ENCODE measurements around the gene TRAF1. TPM values are rescaled to one million over a fixed set of nuclear protein-coding genes. Genes with fewer than 3 reads are reported as not detected.

The TRAF1 gene
- total RNA-seq, 2 experiments from 2014 or later: 80.6 to 85.0 TPM

GRCh38 chr9:120929229-120929791 is 2.7 kb upstream of the TRAF1 start:
- no peaks in the 10 kb centered on the region for H3K27me3 Mint-ChIP-seq (ENCODE audit: low read depth)

GRCh38 chr9:120928483-120929228 is 2.1 kb upstream of the TRAF1 start:
- H3K27me3 Mint-ChIP-seq (ENCODE audit: low read depth): no peaks in the 10 kb centered on the region
- H3K27ac Mint-ChIP-seq: peak overlapping the region; percentile 99
- H3K9me3 Mint-ChIP-seq: no peaks in the 10 kb centered on the region
- H3K4me1 Mint-ChIP-seq (ENCODE audit: low read depth): peaks cover 73% of the 10 kb centered on the region
- CTCF ChIA-PET: interaction anchor here (0.6 to 1.8 kb wide), 3 partner anchors 11 to 60 kb away, joined by 3 to 6 read pairs (median 3); no protein-coding TSS in a partner anchor
- H3K36me3 Mint-ChIP-seq (ENCODE audit: low read depth): peaks cover 34% of the 10 kb centered on the region
- intact Hi-C loops (cut with micrococcal nuclease): no loop called here
- H3K4me3 Mint-ChIP-seq: peak overlapping the region; percentile 92
- DNase-seq: peak; percentile 85

More at GRCh38 chr9:120929229-120929791, 2.7 kb upstream of the TRAF1 start:
- Mint-ChIP-seq H3K9me3 (no peaks in the 10 kb centered on the region), H3K4me1 (ENCODE audit: low read depth) (peaks cover 74% of the 10 kb centered on the region), H3K4me3 (peak overlapping the region; percentile 86), H3K36me3 (ENCODE audit: low read depth) (peaks cover 27% of the 10 kb centered on the region), H3K27ac (peak overlapping the region; percentile 99)
- no peak for DNase-seq
- CTCF ChIA-PET: interaction anchor here (0.6 to 1.8 kb wide), 6 partner anchors 12 to 61 kb away, joined by 3 to 6 read pairs (median 3); no protein-coding TSS in a partner anchor
- intact Hi-C loops (cut with micrococcal nuclease): no loop called here

GRCh38 chr9:120928015-120928482 is 1.5 kb upstream of the TRAF1 start:
- H3K36me3 Mint-ChIP-seq (ENCODE audit: low read depth): peaks cover 40% of the 10 kb centered on the region
- H3K9me3 Mint-ChIP-seq: no peaks in the 10 kb centered on the region
- H3K4me1 Mint-ChIP-seq (ENCODE audit: low read depth): peaks cover 73% of the 10 kb centered on the region
- peak; percentile 78 for DNase-seq
- H3K27ac Mint-ChIP-seq: peak overlapping the region; percentile 98
- CTCF ChIA-PET: interaction anchor here (0.6 to 2.8 kb wide), 3 partner anchors 8 to 36 kb away, joined by 5 to 11 read pairs (median 5); no protein-coding TSS in a partner anchor
- H3K4me3 Mint-ChIP-seq: peak overlapping the region; percentile 92
- H3K27me3 Mint-ChIP-seq (ENCODE audit: low read depth): no peaks in the 10 kb centered on the region
- intact Hi-C loops (cut with micrococcal nuclease): no loop called here

- Mint-ChIP-seq H3K27ac (peak overlapping the region; percentile 98), H3K4me3 (peak overlapping the region; percentile 92), H3K4me1 (ENCODE audit: low read depth) (peaks cover 72% of the 10 kb centered on the region), H3K9me3 (no peaks in the 10 kb centered on the region), H3K36me3 (ENCODE audit: low read depth) (peaks cover 46% of the 10 kb centered on the region), H3K27me3 (ENCODE audit: low read depth) (no peaks in the 10 kb centered on the region)
- no peak for DNase-seq
- intact Hi-C loops (cut with micrococcal nuclease): loop anchor here (2.0 kb wide), 1 partner anchor 147 kb away; the partner anchor contains the start of gene CNTRL
- CTCF ChIA-PET: interaction anchor here (0.6 to 2.8 kb wide), 3 partner anchors 9 to 36 kb away, joined by 5 to 11 read pairs (median 5); no protein-coding TSS in a partner anchor
Measured at GRCh38 chr9:120927269-120928014, 846 bp upstream of the TRAF1 start.

- H3K36me3 Mint-ChIP-seq (ENCODE audit: low read depth): peaks cover 61% of the 10 kb centered on the region
- H3K27me3 Mint-ChIP-seq (ENCODE audit: low read depth): no peaks in the 10 kb centered on the region
- CTCF ChIA-PET: interaction anchor here (0.5 to 2.8 kb wide), 8 partner anchors 9 to 57 kb away, joined by 3 to 11 read pairs (median 6); no protein-coding TSS in a partner anchor
- no peaks in the 10 kb centered on the region for H3K9me3 Mint-ChIP-seq
- peak overlapping the region; percentile 98 for H3K27ac Mint-ChIP-seq
- peak overlapping the region; percentile 92 for H3K4me3 Mint-ChIP-seq
- DNase-seq: peak; percentile 97
- intact Hi-C loops (cut with micrococcal nuclease): loop anchor here (1.0 to 2.0 kb wide), 8 partner anchors 9 to 149 kb away; partner anchors contain the start of gene CNTRL
- H3K4me1 Mint-ChIP-seq (ENCODE audit: low read depth): peaks cover 74% of the 10 kb centered on the region
Measured at GRCh38 chr9:120925535-120926396, 830 bp downstream of the TRAF1 start.

GRCh38 chr9:120924698-120925534 is 1.7 kb downstream of the TRAF1 start:
- CTCF ChIA-PET: interaction anchor here (0.9 to 2.1 kb wide), 9 partner anchors 9 to 56 kb away, joined by 3 to 7 read pairs (median 3); no protein-coding TSS in a partner anchor
- intact Hi-C loops (cut with micrococcal nuclease): no loop called here
- Mint-ChIP-seq H3K27ac (peak overlapping the region; percentile 98), H3K4me1 (ENCODE audit: low read depth) (peaks cover 75% of the 10 kb centered on the region), H3K9me3 (no peaks in the 10 kb centered on the region), H3K4me3 (peak overlapping the region; percentile 92), H3K36me3 (ENCODE audit: low read depth) (peaks cover 70% of the 10 kb centered on the region), H3K27me3 (ENCODE audit: low read depth) (no peaks in the 10 kb centered on the region)
- no peak for DNase-seq

- no peak for DNase-seq
- Mint-ChIP-seq H3K27me3 (ENCODE audit: low read depth) (no peaks in the 10 kb centered on the region), H3K9me3 (no peaks in the 10 kb centered on the region), H3K27ac (peak overlapping the region; percentile 98), H3K36me3 (ENCODE audit: low read depth) (peaks cover 79% of the 10 kb centered on the region), H3K4me1 (ENCODE audit: low read depth) (peaks cover 79% of the 10 kb centered on the region), H3K4me3 (peak overlapping the region; percentile 92)
- intact Hi-C loops (cut with micrococcal nuclease): no loop called here
- CTCF ChIA-PET: interaction anchor here (0.5 to 3.1 kb wide), 9 partner anchors 11 to 168 kb away, joined by 3 to 9 read pairs (median 3); no protein-coding TSS in a partner anchor
Measured at GRCh38 chr9:120923620-120924328, 2.8 kb downstream of the TRAF1 start.

GRCh38 chr9:120922404-120923195 is 4.0 kb downstream of the TRAF1 start:
- H3K36me3 Mint-ChIP-seq (ENCODE audit: low read depth): peaks cover 88% of the 10 kb centered on the region
- peak; percentile 2 for DNase-seq
- H3K9me3 Mint-ChIP-seq: no peaks in the 10 kb centered on the region
- H3K27ac Mint-ChIP-seq: peak overlapping the region; percentile 98
- intact Hi-C loops (cut with micrococcal nuclease): no loop called here
- CTCF ChIA-PET: interaction anchor here (0.6 to 3.1 kb wide), 7 partner anchors 9 to 484 kb away, joined by 3 to 9 read pairs (median 3); no protein-coding TSS in a partner anchor
- no peaks in the 10 kb centered on the region for H3K27me3 Mint-ChIP-seq (ENCODE audit: low read depth)
- H3K4me1 Mint-ChIP-seq (ENCODE audit: low read depth): peaks cover 80% of the 10 kb centered on the region
- peak overlapping the region; percentile 92 for H3K4me3 Mint-ChIP-seq

GRCh38 chr9:120921661-120922181 is 4.9 kb downstream of the TRAF1 start:
- CTCF ChIA-PET: interaction anchor here (1.0 to 3.1 kb wide), 3 partner anchors 9 to 138 kb away, joined by 3 to 9 read pairs (median 6); no protein-coding TSS in a partner anchor
- peak; percentile 37 for DNase-seq
- intact Hi-C loops (cut with micrococcal nuclease): no loop called here
- H3K27ac Mint-ChIP-seq: peak overlapping the region; percentile 98
- no peaks in the 10 kb centered on the region for H3K27me3 Mint-ChIP-seq (ENCODE audit: low read depth)
- peaks cover 97% of the 10 kb centered on the region for H3K36me3 Mint-ChIP-seq (ENCODE audit: low read depth)
- H3K4me3 Mint-ChIP-seq: peak overlapping the region; percentile 92
- no peaks in the 10 kb centered on the region for H3K9me3 Mint-ChIP-seq
- peaks cover 80% of the 10 kb centered on the region for H3K4me1 Mint-ChIP-seq (ENCODE audit: low read depth)

All from activated naive CD4-positive, alpha-beta T cell treated with anti-CD3 and anti-CD28 coated beads for 36 hours (primary cell).